Testis (tissue), 2 donors: Measurements from ENCODE around the gene CASK.

ENCODE experiments used
- CTCF ChIP-seq, 3 experiments: fragments of 450-650 bp in 2 of 3; fragments of 200-600 bp in 1 of 3; sonication (generic) in 1 of 3; IDR thresholded peaks; one replicate each; pipeline ENCODE4 v1.5.1; 2016 to 2019; ENCODE audit warnings: antibody characterized with exemption in 3 of 3, mild to moderate bottlenecking in 2 of 3, moderate library complexity in 1 of 3
- POLR2A ChIP-seq: fragments of 450-650 bp; IDR thresholded peaks from one replicate; pipeline ENCODE4 v1.6.1; 2017; ENCODE audit warnings: antibody characterized with exemption, mild to moderate bottlenecking, moderate library complexity

DNA sequence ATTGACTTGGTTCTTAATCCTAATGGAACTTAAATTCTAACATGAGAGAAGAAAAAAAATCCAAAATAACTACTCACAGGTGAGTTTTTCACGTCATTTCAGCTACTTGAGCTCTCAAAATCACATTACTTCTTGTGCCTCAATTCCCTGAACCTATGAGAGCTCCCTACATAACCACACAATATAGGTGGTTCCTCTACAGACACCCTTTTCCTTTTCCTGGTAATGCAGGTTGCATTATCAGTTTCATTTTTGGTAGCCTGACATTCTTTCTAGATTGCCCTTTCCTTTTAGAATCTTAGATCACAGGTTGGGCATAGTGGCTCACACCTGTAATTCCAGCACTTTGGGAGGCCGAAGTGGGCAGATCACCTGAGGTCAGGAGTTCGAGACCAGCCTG lies 230.3 kb downstream of the CASK start:
- no peak for TF ChIP-seq CTCF (IDR thresholded peaks at IDR 0.05)
- no peak for TF ChIP-seq POLR2A
